Mesendoderm (in vitro differentiated cells): Measurements from ENCODE around the gene GAMT.

Experiments used
- DNase-seq: peaks from one replicate; pipeline ENCODE4 v3.0.0; 2013
- H2AK5ac ChIP-seq: 2 replicates; pipeline ENCODE4 v1.6.1; 2013; ENCODE audit warnings: low read length, inconsistent platforms
- H2BK120ac ChIP-seq: 2 replicates; pipeline ENCODE4 v1.6.1; 2013; ENCODE audit warnings: low read depth, mild to moderate bottlenecking, low read length, moderate library complexity, mixed read lengths
- H2BK15ac ChIP-seq: replicated peaks from 2 replicates; pipeline ENCODE4 v1.6.1; 2013; ENCODE audit warnings: low read depth, mild to moderate bottlenecking, moderate library complexity
- H2BK5ac ChIP-seq: 2 replicates; pipeline ENCODE4 v1.6.1; 2013; ENCODE audit warnings: low read length, inconsistent platforms
- H3K18ac ChIP-seq: 2 replicates; pipeline ENCODE4 v1.6.1; 2013; ENCODE audit warnings: mild to moderate bottlenecking, low read length, mixed read lengths
- H3K23ac ChIP-seq: one replicate; pipeline ENCODE4 v1.6.1; 2013; ENCODE audit warnings: low read length
- H3K27ac ChIP-seq: 2 replicates; pipeline ENCODE4 v1.5.1; 2013; ENCODE audit warnings: low read depth, mild to moderate bottlenecking, inconsistent platforms, low read length, moderate library complexity
- H3K27me3 ChIP-seq: 2 replicates; pipeline ENCODE4 v1.6.1; 2013; ENCODE audit warnings: low read length, control low read depth, mild to moderate bottlenecking, inconsistent platforms; ENCODE audit not compliant: insufficient read depth, poor library complexity
- H3K36me3 ChIP-seq: 2 replicates; pipeline ENCODE4 v1.6.1; 2013; ENCODE audit warnings: low read length, inconsistent platforms; ENCODE audit not compliant: control insufficient read depth, insufficient read depth
- H3K4ac ChIP-seq: one replicate; pipeline ENCODE4 v1.6.1; 2013; ENCODE audit warnings: low read depth, mild to moderate bottlenecking, low read length, moderate library complexity
- H3K4me1 ChIP-seq: 2 replicates; pipeline ENCODE4 v1.6.1; 2013; ENCODE audit warnings: low read depth, low read length, inconsistent platforms; ENCODE audit not compliant: control insufficient read depth
- H3K4me2 ChIP-seq: 2 replicates; pipeline ENCODE4 v1.6.1; 2013; ENCODE audit warnings: low read length
- H3K4me3 ChIP-seq: 2 replicates; pipeline ENCODE4 v1.5.1; 2013; ENCODE audit warnings: mild to moderate bottlenecking, low read length
- H3K56ac ChIP-seq: one replicate; pipeline ENCODE4 v1.6.1; 2013; ENCODE audit warnings: low read length
- H3K79me1 ChIP-seq: 2 replicates; pipeline ENCODE4 v1.6.1; 2013; ENCODE audit warnings: low read length, inconsistent platforms
- H3K79me2 ChIP-seq: 2 replicates; pipeline ENCODE4 v1.6.1; 2013; ENCODE audit warnings: mild to moderate bottlenecking, low read length; ENCODE audit not compliant: control insufficient read depth, insufficient read depth
- H3K9ac ChIP-seq: 2 replicates; pipeline ENCODE4 v1.6.1; 2013; ENCODE audit warnings: low read length, inconsistent platforms
- H4K5ac ChIP-seq: one replicate; pipeline ENCODE4 v1.6.1; 2013; ENCODE audit warnings: low read length
- H4K8ac ChIP-seq: one replicate; pipeline ENCODE4 v1.6.1; 2013; ENCODE audit warnings: low read depth, mild to moderate bottlenecking, control low read depth, low read length, moderate library complexity
- WGBS: extraction: QIAGEN DNeasy Blood & Tissue Kit; methylation state at CpG from one replicate; pipeline ENCODE4 v1.1.7; 2013; ENCODE audit warnings: low lambda C conversion rate, missing lambda C conversion rate; ENCODE audit not compliant: insufficient coverage; ENCODE audit errors: extremely low coverage; 5-methylcytosine and 5-hydroxymethylcytosine counted together

GAMT gene

DNA sequence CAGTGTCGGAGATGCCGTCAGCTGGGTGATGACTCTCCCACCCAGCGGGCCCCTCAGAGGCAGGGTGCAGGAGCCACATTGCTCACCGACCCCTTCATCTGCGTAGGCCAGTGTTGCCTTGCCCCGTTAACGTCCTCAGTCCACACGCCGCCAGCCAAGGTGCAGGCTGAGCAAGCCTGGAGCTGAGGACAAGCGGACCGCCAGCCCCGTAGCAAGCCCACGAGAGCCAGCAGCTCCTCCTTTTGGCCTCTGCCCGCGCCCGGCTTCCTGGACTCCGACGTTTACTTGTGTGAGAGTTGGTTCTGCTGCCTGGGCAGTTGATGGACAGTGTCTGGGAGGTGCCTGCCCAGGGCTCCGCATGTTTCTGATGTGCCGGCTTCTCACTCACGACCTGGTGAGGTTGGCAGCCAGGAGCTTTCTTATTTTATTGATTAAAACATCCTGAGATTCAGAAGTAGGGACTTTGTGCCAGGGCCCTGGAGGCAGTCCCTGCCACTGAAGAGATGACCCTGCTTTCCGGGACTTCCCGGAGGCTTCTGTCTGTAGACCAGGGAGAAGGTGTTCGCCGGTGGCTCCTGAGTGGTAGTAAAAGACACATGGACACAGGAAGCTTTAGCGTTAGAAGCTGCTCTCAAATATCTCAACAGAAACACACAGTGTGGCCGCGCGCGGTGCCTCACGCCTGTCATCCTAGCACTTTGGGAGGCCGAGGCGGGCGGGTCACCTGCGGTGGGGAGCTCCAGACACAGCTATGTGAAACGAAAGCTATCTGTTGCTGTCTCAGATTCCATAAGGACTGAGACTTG is 11.9 kb upstream of the GAMT start:
- Histone ChIP-seq H2BK120ac (no peak overlapping the region), H4K8ac (no peak overlapping the region), H3K9ac (no peak overlapping the region), H3K4me1 (peaks cover 17% of the 10 kb centered on the region), H3K79me1 (peaks cover 11% of the 10 kb centered on the region), H3K79me2 (peaks cover 96% of the 10 kb centered on the region), H3K56ac (no peak overlapping the region), H2BK5ac (no peak overlapping the region), H3K4me2 (no peak overlapping the region), H3K36me3 (peaks cover 6% of the 10 kb centered on the region), H3K23ac (no peak overlapping the region), H4K5ac (no peak overlapping the region), H3K4me3 (no peak overlapping the region), H3K18ac (no peak overlapping the region), H3K4ac (no peak overlapping the region), H2BK15ac (no peak overlapping the region), H3K27ac (no peak overlapping the region), H2AK5ac (no peak overlapping the region), H3K27me3 (no peaks in the 10 kb centered on the region)
- no peak for DNase-seq
- WGBS = no CpG with 5 or more reads among the region's 36 CpGs

- H4K5ac ChIP-seq = no peak overlapping the region
- H3K4me1 ChIP-seq = peaks cover 17% of the 10 kb centered on the region
- peaks cover 94% of the 10 kb centered on the region for H3K79me2 ChIP-seq
- no peak overlapping the region for H2AK5ac ChIP-seq
- no peak overlapping the region for H3K4ac ChIP-seq
- no peak overlapping the region for H3K4me2 ChIP-seq
- H3K9ac ChIP-seq = no peak overlapping the region
- H2BK120ac ChIP-seq = no peak overlapping the region
- no peak overlapping the region for H3K27ac ChIP-seq
- no peaks in the 10 kb centered on the region for H3K27me3 ChIP-seq
- H3K23ac ChIP-seq = no peak overlapping the region
- no peak overlapping the region for H2BK5ac ChIP-seq
- no peak for DNase-seq
- H3K56ac ChIP-seq = no peak overlapping the region
- H3K36me3 ChIP-seq = peaks cover 6% of the 10 kb centered on the region
- H3K18ac ChIP-seq = no peak overlapping the region
- no peak overlapping the region for H4K8ac ChIP-seq
- H3K4me3 ChIP-seq = no peak overlapping the region
- H3K79me1 ChIP-seq = peaks cover 9% of the 10 kb centered on the region
- H2BK15ac ChIP-seq = no peak overlapping the region
- WGBS = no CpG with 5 or more reads among the region's 21 CpGs
Observed at GRCh38 chr19:1412323-1412923, 11.1 kb upstream of the GAMT start.

DNA sequence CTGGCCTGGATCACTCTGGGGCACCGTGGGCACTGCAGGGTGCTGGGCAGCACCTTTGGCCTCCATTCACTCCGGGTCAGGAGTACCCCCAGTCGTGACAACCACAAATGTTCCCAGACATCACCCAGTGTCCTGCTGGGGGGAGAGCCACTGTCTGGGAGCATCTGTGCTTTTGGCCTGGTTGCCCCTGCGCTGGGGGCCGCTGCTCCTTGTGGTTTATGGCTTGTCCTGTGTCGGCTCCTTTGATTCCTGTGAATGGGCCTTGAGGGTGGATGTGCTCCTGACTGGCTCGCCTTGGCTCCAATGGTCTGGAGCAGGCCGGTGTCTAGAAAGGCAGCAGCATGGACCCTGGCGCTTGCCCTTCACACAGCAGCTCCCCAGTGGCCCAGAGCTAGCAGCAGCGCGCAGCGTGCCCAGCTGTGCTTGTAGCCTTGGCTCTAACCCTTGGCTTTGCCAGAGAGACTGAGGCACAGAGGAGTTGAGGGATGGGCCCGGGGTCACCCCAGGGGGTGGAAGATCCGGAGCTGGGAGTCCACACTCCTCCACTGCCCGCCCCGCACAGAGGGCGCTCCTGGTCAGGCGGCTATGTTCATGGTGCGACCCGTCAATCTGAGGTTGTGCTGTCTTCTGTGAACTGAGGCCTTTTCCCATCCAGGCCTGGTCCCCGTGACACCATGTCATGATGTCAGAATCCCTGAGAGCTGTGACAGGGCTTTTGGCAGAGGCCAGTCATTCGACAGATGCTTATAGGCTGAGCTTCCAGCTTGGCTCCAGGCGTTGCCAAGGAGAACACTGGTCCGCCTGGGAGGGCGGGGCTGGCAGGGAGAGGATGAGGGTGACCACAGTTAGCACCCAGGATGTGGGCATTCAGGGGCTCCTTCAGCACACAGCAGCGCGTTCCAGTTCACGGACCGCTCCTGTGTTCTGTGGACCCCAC is 10.2 kb upstream of the GAMT start:
- Histone ChIP-seq H4K5ac (no peak overlapping the region), H3K27ac (no peak overlapping the region), H3K4me2 (no peak overlapping the region), H4K8ac (no peak overlapping the region), H3K27me3 (no peaks in the 10 kb centered on the region), H3K79me1 (peaks cover 7% of the 10 kb centered on the region), H3K4ac (no peak overlapping the region), H3K9ac (no peak overlapping the region), H2AK5ac (no peak overlapping the region), H3K18ac (no peak overlapping the region), H2BK120ac (no peak overlapping the region), H3K4me1 (peaks cover 17% of the 10 kb centered on the region), H3K79me2 (peaks cover 85% of the 10 kb centered on the region), H2BK5ac (no peak overlapping the region), H3K56ac (no peak overlapping the region), H3K4me3 (no peak overlapping the region), H2BK15ac (no peak overlapping the region), H3K23ac (no peak overlapping the region), H3K36me3 (peaks cover 6% of the 10 kb centered on the region)
- WGBS = no CpG with 5 or more reads among the region's 29 CpGs
- DNase-seq = no peak

- peaks cover 11% of the 10 kb centered on the region for H3K4me1 ChIP-seq
- no peak overlapping the region for H3K4me3 ChIP-seq
Observed at GRCh38 chr19:1410789-1411188, 9.4 kb upstream of the GAMT start.

GRCh38 chr19:1410136-1410786 is 8.9 kb upstream of the GAMT start:
- H2BK120ac ChIP-seq = no peak overlapping the region
- no CpG with 5 or more reads among the region's 23 CpGs for WGBS
- no peak overlapping the region for H4K8ac ChIP-seq
- no peak overlapping the region for H2BK5ac ChIP-seq
- H4K5ac ChIP-seq = no peak overlapping the region
- peaks cover 73% of the 10 kb centered on the region for H3K79me2 ChIP-seq
- H3K23ac ChIP-seq = peak overlapping the region; percentile 15
- no peaks in the 10 kb centered on the region for H3K27me3 ChIP-seq
- H3K36me3 ChIP-seq = peaks cover 6% of the 10 kb centered on the region
- H2AK5ac ChIP-seq = no peak overlapping the region
- H3K4ac ChIP-seq = no peak overlapping the region
- H3K4me1 ChIP-seq = peaks cover 8% of the 10 kb centered on the region
- peak overlapping the region; percentile 3 for H3K4me2 ChIP-seq
- H2BK15ac ChIP-seq = no peak overlapping the region
- no peak overlapping the region for H3K18ac ChIP-seq
- peak overlapping the region; percentile 6 for H3K56ac ChIP-seq
- peak overlapping the region; percentile 92 for H3K9ac ChIP-seq
- DNase-seq = no peak
- no peak overlapping the region for H3K4me3 ChIP-seq
- H3K79me1 ChIP-seq = peaks cover 2% of the 10 kb centered on the region
- H3K27ac ChIP-seq = no peak overlapping the region

More at GRCh38 chr19:1410789-1411188, 9.4 kb upstream of the GAMT start:
- peaks cover 78% of the 10 kb centered on the region for H3K79me2 ChIP-seq
- H2BK120ac ChIP-seq = no peak overlapping the region
- DNase-seq = no peak
- no peak overlapping the region for H2BK5ac ChIP-seq
- H3K9ac ChIP-seq = peak overlapping the region; percentile 13
- peaks cover 2% of the 10 kb centered on the region for H3K79me1 ChIP-seq
- H3K27me3 ChIP-seq = no peaks in the 10 kb centered on the region
- H3K36me3 ChIP-seq = peaks cover 6% of the 10 kb centered on the region
- H4K8ac ChIP-seq = no peak overlapping the region
- H3K4ac ChIP-seq = no peak overlapping the region
- H4K5ac ChIP-seq = no peak overlapping the region
- WGBS = no CpG with 5 or more reads among the region's 9 CpGs
- H3K56ac ChIP-seq = peak overlapping the region; percentile 6
- H3K23ac ChIP-seq = no peak overlapping the region
- H3K27ac ChIP-seq = no peak overlapping the region
- H3K18ac ChIP-seq = no peak overlapping the region
- H2BK15ac ChIP-seq = no peak overlapping the region
- H2AK5ac ChIP-seq = no peak overlapping the region
- no peak overlapping the region for H3K4me2 ChIP-seq
